Activated CD8-positive, alpha-beta T cell treated with anti-CD3 and anti-CD28 coated beads, Interleukin-2, amount 10 ng/mL, durations not matched to agents 7 days and 5 days (primary cell): ENCODE data around the gene SPDYE2B. TPM values are rescaled to one million over a fixed set of nuclear protein-coding genes. Genes with fewer than 3 reads are reported as not detected.
"Not testable (repeated sequence)": the region's sequence is repeated elsewhere in the genome, so short reads cannot be mapped to it uniquely, and the experiment has no call there.

Experiments
- ATAC-seq: fragments of 150-1000 bp; cut with Tn5 transposase; one replicate; pipeline ENCODE4 v1.10.0; 2021; ENCODE audit warnings: moderate library complexity
- CTCF ChIA-PET: fragments of 350-600 bp; sonication (Branson Sonifier 250); formaldehyde crosslinking; loops from one replicate; lab custom pipeline; 2021; ENCODE audit warnings: antibody characterized with exemption; lab: Charles Lee
- POLR2A ChIA-PET: fragments of 350-600 bp; sonication (Branson Sonifier 250); formaldehyde crosslinking; loops from one replicate; lab custom pipeline; 2021; ENCODE audit warnings: antibody characterized with exemption; lab: Charles Lee
- DNase-seq: peaks from one replicate; pipeline ENCODE4 v3.0.0-alpha.2; 2020
- H3K27ac Mint-ChIP-seq: one replicate; pipeline ENCODE4 v1.8.0; 2021; ENCODE audit warnings: mild to moderate bottlenecking, mixed read lengths
- H3K27me3 Mint-ChIP-seq: one replicate; pipeline ENCODE4 v1.8.0; 2021; ENCODE audit warnings: low read depth, mixed read lengths
- H3K36me3 Mint-ChIP-seq: one replicate; pipeline ENCODE4 v1.8.0; 2021; ENCODE audit warnings: low read depth, mixed read lengths
- H3K4me1 Mint-ChIP-seq: one replicate; pipeline ENCODE4 v1.8.0; 2021; ENCODE audit warnings: low read depth, mixed read lengths
- H3K4me3 Mint-ChIP-seq: one replicate; pipeline ENCODE4 v1.8.0; 2021; ENCODE audit warnings: mild to moderate bottlenecking, mixed read lengths
- H3K9me3 Mint-ChIP-seq: one replicate; pipeline ENCODE4 v1.8.0; 2022; ENCODE audit warnings: mixed read lengths; ENCODE audit not compliant: insufficient read depth
- total RNA-seq, 2 experiments: library from RNA; stranded (reverse); gene quantifications; one replicate each; pipeline ENCODE4 v1.2.3, GENCODE V29; 2021

The SPDYE2B gene
- total RNA-seq, result not detected

- DNase-seq, H3K27ac Mint-ChIP-seq, H3K4me3 Mint-ChIP-seq, H3K36me3 Mint-ChIP-seq, H3K9me3 Mint-ChIP-seq, ATAC-seq, H3K4me1 Mint-ChIP-seq, CTCF ChIA-PET, H3K27me3 Mint-ChIP-seq, POLR2A ChIA-PET: not testable (repeated sequence)
Observed at GRCh38 chr7:102649924-102650323, at the start of gene SPDYE2B. SPDYE2B (plus strand) TSS chr7:102650319; CDS start chr7:102652349, 2,030 bp downstream.

- CTCF ChIA-PET, H3K9me3 Mint-ChIP-seq, H3K36me3 Mint-ChIP-seq, H3K27me3 Mint-ChIP-seq, H3K27ac Mint-ChIP-seq, H3K4me1 Mint-ChIP-seq, H3K4me3 Mint-ChIP-seq, POLR2A ChIA-PET, DNase-seq, ATAC-seq: not testable (repeated sequence)
Observed at GRCh38 chr7:102602317-102602716, 47.8 kb upstream of the SPDYE2B start.

GRCh38 chr7:102604431-102605145, 45.5 kb upstream of the SPDYE2B start:
- H3K4me1 Mint-ChIP-seq, CTCF ChIA-PET, DNase-seq, H3K9me3 Mint-ChIP-seq, H3K27me3 Mint-ChIP-seq, ATAC-seq, H3K36me3 Mint-ChIP-seq, POLR2A ChIA-PET, H3K4me3 Mint-ChIP-seq, H3K27ac Mint-ChIP-seq: not testable (repeated sequence)

- H3K27ac Mint-ChIP-seq, H3K4me1 Mint-ChIP-seq, H3K36me3 Mint-ChIP-seq, ATAC-seq, POLR2A ChIA-PET, H3K4me3 Mint-ChIP-seq, H3K9me3 Mint-ChIP-seq, H3K27me3 Mint-ChIP-seq, DNase-seq, CTCF ChIA-PET: not testable (repeated sequence)
Observed at GRCh38 chr7:102606848-102607247, 43.3 kb upstream of the SPDYE2B start.

- H3K27me3 Mint-ChIP-seq, H3K9me3 Mint-ChIP-seq, POLR2A ChIA-PET, DNase-seq, ATAC-seq, H3K4me1 Mint-ChIP-seq, H3K4me3 Mint-ChIP-seq, H3K27ac Mint-ChIP-seq, H3K36me3 Mint-ChIP-seq, CTCF ChIA-PET: not testable (repeated sequence)
Observed at GRCh38 chr7:102609734-102610133, 40.4 kb upstream of the SPDYE2B start.

GRCh38 chr7:102610441-102610840, 39.7 kb upstream of the SPDYE2B start:
- H3K4me3 Mint-ChIP-seq, H3K27me3 Mint-ChIP-seq, H3K27ac Mint-ChIP-seq, ATAC-seq, H3K9me3 Mint-ChIP-seq, DNase-seq, H3K36me3 Mint-ChIP-seq, H3K4me1 Mint-ChIP-seq, POLR2A ChIA-PET, CTCF ChIA-PET: not testable (repeated sequence)

GRCh38 chr7:102611013-102611674, 39.0 kb upstream of the SPDYE2B start:
- H3K9me3 Mint-ChIP-seq, H3K4me1 Mint-ChIP-seq, H3K27me3 Mint-ChIP-seq, H3K27ac Mint-ChIP-seq, DNase-seq, POLR2A ChIA-PET, H3K4me3 Mint-ChIP-seq, CTCF ChIA-PET, H3K36me3 Mint-ChIP-seq: not testable (repeated sequence)
- ATAC-seq, result peak; percentile 71

GRCh38 chr7:102611675-102612325, 38.3 kb upstream of the SPDYE2B start:
- H3K4me1 Mint-ChIP-seq, H3K9me3 Mint-ChIP-seq, H3K4me3 Mint-ChIP-seq, H3K27me3 Mint-ChIP-seq, H3K27ac Mint-ChIP-seq, CTCF ChIA-PET, POLR2A ChIA-PET, H3K36me3 Mint-ChIP-seq, ATAC-seq: not testable (repeated sequence)
- peak; percentile 20 for DNase-seq

- H3K36me3 Mint-ChIP-seq, H3K27ac Mint-ChIP-seq, DNase-seq, ATAC-seq, H3K4me3 Mint-ChIP-seq, CTCF ChIA-PET, POLR2A ChIA-PET, H3K9me3 Mint-ChIP-seq, H3K27me3 Mint-ChIP-seq, H3K4me1 Mint-ChIP-seq: not testable (repeated sequence)
Observed at GRCh38 chr7:102613575-102614345, 36.4 kb upstream of the SPDYE2B start.

- ATAC-seq, H3K36me3 Mint-ChIP-seq, H3K4me1 Mint-ChIP-seq, H3K27ac Mint-ChIP-seq, CTCF ChIA-PET, H3K27me3 Mint-ChIP-seq, H3K9me3 Mint-ChIP-seq, H3K4me3 Mint-ChIP-seq, DNase-seq, POLR2A ChIA-PET: not testable (repeated sequence)
Observed at GRCh38 chr7:102614346-102614697, 35.8 kb upstream of the SPDYE2B start.

- H3K9me3 Mint-ChIP-seq, CTCF ChIA-PET, H3K4me3 Mint-ChIP-seq, ATAC-seq, H3K27ac Mint-ChIP-seq, H3K4me1 Mint-ChIP-seq, POLR2A ChIA-PET, H3K36me3 Mint-ChIP-seq, DNase-seq, H3K27me3 Mint-ChIP-seq: not testable (repeated sequence)
Observed at GRCh38 chr7:102614873-102615272, 35.2 kb upstream of the SPDYE2B start.

- H3K27me3 Mint-ChIP-seq, CTCF ChIA-PET, DNase-seq, H3K27ac Mint-ChIP-seq, POLR2A ChIA-PET, ATAC-seq, H3K36me3 Mint-ChIP-seq, H3K9me3 Mint-ChIP-seq, H3K4me1 Mint-ChIP-seq, H3K4me3 Mint-ChIP-seq: not testable (repeated sequence)
Observed at GRCh38 chr7:102615930-102616329, 34.2 kb upstream of the SPDYE2B start.
